ENCODE results near the gene CTTNBP2.
"Not testable (repeated sequence)": the region's sequence is repeated elsewhere in the genome, so short reads cannot be mapped to it uniquely, and the experiment has no call there.

CTTNBP2 gene

GRCh38 chr7:117750612-117751563 lies 122.4 kb downstream of the CTTNBP2 start:
- no peak for DNase-seq (ENCODE audit: low read depth in 2 of 2)

GRCh38 chr7:117741962-117742361 lies 131.3 kb downstream of the CTTNBP2 start:
- no peak for DNase-seq (ENCODE audit: low read depth in 2 of 2)

DNA sequence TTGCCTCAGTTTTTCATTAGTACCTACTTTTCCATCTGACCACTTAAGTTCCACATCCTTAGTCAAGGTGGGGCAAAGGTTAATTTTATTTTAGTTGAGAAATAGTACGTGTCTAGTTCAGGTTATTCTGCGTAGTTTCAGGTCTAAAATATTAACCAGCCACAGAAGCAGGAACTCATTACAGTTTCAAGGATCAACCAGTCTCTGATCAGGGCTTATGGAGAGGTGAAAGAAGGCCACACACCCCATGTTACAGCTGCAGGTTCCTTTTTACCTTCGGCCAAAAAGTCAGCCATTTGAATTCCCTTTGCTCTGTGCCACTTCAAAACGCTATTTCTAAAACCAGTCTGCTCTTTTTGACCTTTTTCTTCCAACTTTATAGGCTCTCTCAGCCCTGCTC lies 134.2 kb downstream of the CTTNBP2 start:
- DNase-seq (ENCODE audit: low read depth in 2 of 2) = no peak

DNA sequence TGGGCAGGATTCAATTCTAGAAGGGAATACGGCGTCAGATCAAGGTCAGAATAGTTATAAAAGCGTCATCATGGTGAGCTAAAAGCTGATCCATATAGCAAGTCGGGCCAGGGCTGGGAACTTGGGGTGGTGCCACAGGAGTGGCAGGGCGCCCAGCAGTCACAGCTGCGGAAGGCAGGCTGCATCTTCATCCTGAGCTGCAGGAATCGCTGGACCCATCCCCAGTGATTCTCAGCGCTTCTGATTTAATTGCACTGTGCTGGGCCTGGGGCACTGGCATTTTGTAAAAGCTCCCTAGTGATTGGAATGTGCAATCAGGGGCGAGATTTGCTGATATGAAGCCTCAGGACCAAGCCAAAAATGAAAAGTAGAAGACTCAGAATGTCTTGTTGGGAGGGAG lies 135.3 kb downstream of the CTTNBP2 start:
- DNase-seq (ENCODE audit: low read depth in 2 of 2) = no peak

DNA sequence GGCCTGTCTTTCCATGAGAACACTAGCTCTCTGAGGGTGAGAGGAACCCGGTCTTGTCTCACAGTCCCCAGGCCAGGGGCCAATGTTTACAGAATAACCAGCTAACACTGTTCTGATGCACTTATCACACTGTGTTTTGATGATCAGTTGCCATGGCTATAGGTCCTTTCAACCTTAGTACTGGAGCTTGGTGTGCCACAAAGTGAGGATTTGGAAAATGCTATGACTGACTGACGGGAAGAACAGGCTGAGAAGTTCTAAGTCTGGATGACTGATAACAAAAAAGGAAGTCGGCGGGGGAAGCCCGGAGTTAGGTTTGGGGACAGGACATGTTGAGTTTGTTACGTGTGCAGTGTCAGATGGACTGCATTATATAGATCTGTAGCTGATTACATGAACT lies 141.8 kb downstream of the CTTNBP2 start:
- no peak for DNase-seq (ENCODE audit: low read depth in 2 of 2)

DNA sequence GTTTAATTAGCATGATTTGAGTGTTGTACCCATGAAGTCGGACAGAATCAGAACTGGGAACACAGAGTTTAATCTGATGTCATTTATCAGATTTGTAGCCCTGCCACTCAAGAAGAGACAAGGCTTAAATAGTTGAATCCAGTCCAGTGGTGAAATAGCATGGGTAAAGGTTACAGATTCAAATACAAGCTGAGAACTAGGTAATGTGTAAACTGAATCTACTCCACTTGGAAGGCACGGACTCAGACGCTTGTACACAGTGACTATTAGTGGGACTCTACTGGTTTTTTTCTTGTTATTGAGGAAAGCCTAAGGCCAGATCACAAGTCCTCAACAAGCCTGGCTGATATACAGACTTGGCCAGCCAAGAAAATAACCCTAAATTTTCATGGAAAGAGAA lies 142.9 kb downstream of the CTTNBP2 start:
- no peak for DNase-seq (ENCODE audit: low read depth in 2 of 2)

- no peak for DNase-seq (ENCODE audit: low read depth in 2 of 2)
Measured at GRCh38 chr7:117728890-117729624, 144.2 kb downstream of the CTTNBP2 start.

GRCh38 chr7:117724898-117725297 lies 148.3 kb downstream of the CTTNBP2 start:
- DNase-seq (ENCODE audit: low read depth in 2 of 2) = no peak

DNA sequence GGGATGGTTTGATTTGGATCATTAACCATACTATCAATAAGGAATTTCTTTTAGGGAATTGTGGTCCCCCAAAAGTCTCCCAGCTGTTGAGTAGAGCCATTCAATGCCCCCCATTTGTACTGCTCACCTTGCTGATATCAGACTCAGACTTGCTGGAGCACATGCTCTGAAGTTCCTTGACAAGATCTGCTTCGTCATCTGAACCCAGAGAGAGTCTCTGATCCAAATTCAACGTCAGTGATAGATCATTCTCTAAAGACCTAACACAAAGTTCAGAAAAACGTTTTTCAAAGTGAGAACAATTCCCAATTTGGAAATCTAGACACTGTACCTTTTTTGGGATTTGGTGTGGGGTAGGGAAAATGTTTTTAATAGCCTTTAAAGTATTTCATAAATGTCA lies 153.9 kb downstream of the CTTNBP2 start:
- DNase-seq (ENCODE audit: low read depth in 2 of 2) = no peak

GRCh38 chr7:117718116-117718835 lies 155.0 kb downstream of the CTTNBP2 start:
- no peak for DNase-seq (ENCODE audit: low read depth in 2 of 2)

DNA sequence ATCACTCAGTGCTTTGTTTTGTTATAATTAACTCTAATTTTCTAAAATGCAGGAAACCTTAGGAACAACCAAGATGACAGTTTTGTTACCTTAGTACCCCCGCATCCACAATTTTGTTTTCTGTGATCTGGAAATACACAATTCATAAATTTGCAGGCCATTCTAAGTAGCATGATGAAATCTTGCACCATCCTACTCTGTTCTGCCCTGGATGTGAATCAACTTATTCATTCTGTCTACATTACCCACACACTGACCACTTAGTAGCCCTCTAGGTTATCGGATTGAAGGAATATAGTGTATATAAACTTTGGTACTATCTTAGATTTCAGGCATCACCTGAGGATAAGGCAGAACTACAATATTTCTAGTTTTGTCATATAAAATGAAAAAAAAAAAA lies 155.9 kb downstream of the CTTNBP2 start:
- DNase-seq (ENCODE audit: low read depth in 2 of 2) = no peak

DNA sequence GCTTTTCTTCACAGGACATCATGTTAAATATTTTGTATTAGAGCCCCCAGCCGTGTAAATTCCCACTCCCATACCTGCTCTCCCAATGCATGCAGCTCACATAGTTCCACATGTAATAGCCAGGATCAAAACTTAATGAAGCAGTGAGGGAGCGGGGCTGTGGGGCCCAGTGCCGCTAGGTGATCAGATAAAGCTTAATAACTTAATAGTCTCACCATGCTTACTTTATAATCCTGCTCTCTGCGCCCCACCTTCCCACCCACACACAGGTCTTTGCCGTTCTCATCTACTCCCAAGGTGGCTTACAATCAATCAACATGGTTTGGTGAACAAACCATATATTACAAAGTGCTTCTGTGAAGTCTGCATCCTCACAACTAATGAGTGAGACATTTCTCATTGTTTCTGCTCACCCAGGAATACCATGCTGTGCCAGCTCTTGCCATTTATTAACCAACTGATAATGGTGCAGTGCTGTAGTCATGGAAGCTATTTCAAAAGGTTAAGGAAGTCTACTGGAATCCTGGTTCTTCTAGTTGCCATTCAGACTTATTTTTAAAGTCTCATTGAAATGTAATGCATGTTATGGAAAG lies 156.4 kb downstream of the CTTNBP2 start:
- no peak for DNase-seq (ENCODE audit: low read depth in 2 of 2)

GRCh38 chr7:117715784-117716445 lies 157.3 kb downstream of the CTTNBP2 start:
- DNase-seq (ENCODE audit: low read depth in 2 of 2) = no peak

- no peak for DNase-seq (ENCODE audit: low read depth in 2 of 2)
Measured at GRCh38 chr7:117711556-117711955, 161.7 kb downstream of the CTTNBP2 start.

- not testable (repeated sequence) for DNase-seq (ENCODE audit: low read depth in 2 of 2)
Measured at GRCh38 chr7:117708173-117708572, 165.1 kb downstream of the CTTNBP2 start.

GRCh38 chr7:117707080-117707479 lies 166.2 kb downstream of the CTTNBP2 start:
- no peak for DNase-seq (ENCODE audit: low read depth in 2 of 2)

- DNase-seq (ENCODE audit: low read depth in 2 of 2) = no peak
Measured at GRCh38 chr7:117706210-117706609, 167.0 kb downstream of the CTTNBP2 start.

DNA sequence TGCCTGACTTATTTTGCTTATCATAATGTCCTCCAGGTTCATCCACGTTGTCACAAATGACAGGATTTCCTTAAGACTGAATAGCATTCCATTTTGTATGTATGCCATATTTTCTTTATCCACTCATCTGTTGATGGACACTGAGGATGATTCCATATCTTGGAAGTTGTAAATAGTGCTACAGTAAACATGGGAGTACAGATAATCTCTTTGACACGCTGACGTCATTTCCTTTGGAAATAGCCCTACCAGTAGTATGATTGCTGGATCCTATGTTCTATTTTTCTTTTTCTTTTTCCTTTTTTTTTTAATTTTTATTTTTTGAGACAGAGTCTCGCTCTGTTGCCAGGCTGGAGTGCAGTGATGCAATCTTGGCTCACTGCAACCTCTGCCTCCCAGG lies 167.6 kb downstream of the CTTNBP2 start:
- no peak for DNase-seq (ENCODE audit: low read depth in 2 of 2)

- no peak for DNase-seq (ENCODE audit: low read depth in 2 of 2)
Measured at GRCh38 chr7:117704063-117704462, 169.2 kb downstream of the CTTNBP2 start.

GRCh38 chr7:117698018-117698417 lies 175.2 kb downstream of the CTTNBP2 start:
- DNase-seq (ENCODE audit: low read depth in 2 of 2) = no peak

GRCh38 chr7:117692338-117692737 lies 180.9 kb downstream of the CTTNBP2 start:
- DNase-seq (ENCODE audit: low read depth in 2 of 2) = no peak
